Activated T-cell treated with anti-CD3 and anti-CD28 coated beads for 24 hours (primary cell): ENCODE measurements around the gene GPR87.
A peak's percentile ranks its signal among the peaks of the same experiment; 100 is the strongest.

Experiments used
- DNase-seq: peaks from one replicate; pipeline ENCODE4 v3.0.0-alpha.2; 2020; ENCODE audit warnings: low read depth

Gene GPR87

GRCh38 chr3:151282921-151283320 lies 33.7 kb downstream of the GPR87 start:
- no peak for DNase-seq

GRCh38 chr3:151281671-151282324 lies 34.8 kb downstream of the GPR87 start:
- no peak for DNase-seq

- no peak for DNase-seq
Measured at GRCh38 chr3:151278230-151278629, 38.4 kb downstream of the GPR87 start, which contains the start of gene P2RY14. P2RY14 (minus strand) TSS chr3:151278542; CDS start chr3:151214316, 64,226 bp downstream.

DNA sequence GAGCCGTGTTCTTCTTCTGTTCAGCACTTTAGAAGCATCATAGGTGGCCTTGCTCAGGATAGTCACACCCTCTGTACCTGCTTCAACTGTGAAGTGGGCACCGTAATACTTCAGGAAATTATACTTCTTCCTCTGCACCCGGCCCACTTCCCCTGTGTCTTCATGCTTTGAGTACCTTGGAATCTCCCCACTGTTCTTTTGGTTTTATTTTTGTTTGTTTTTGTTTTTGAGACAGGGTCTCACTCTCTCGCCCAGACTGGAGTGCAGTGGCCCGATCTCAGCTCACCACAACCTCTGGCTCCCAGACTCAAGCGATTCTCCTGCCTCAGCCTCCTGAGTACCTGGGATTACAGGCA lies 40.0 kb downstream of the GPR87 start:
- no peak for DNase-seq

GRCh38 chr3:151276038-151276686 lies 40.5 kb downstream of the GPR87 start:
- DNase-seq = no peak

DNA sequence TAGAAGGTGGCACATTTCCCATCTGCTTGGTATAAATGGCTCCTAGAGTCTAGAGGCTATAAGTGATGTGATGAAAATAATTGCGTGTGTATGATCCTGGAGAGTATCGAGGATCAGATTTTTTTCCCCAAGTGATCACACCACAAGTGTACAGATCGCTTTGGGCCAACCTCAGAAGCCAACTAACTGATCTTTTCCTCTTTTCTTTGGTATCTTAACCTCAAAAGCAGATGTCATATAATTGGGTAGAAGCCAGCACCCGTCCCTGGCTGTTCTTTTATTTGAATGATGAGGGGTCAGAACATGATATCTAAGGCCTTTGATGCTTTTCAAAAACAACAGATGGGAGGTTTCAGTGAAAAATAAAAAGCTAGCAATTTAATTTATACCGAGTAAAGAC lies 41.5 kb downstream of the GPR87 start:
- no peak for DNase-seq

DNA sequence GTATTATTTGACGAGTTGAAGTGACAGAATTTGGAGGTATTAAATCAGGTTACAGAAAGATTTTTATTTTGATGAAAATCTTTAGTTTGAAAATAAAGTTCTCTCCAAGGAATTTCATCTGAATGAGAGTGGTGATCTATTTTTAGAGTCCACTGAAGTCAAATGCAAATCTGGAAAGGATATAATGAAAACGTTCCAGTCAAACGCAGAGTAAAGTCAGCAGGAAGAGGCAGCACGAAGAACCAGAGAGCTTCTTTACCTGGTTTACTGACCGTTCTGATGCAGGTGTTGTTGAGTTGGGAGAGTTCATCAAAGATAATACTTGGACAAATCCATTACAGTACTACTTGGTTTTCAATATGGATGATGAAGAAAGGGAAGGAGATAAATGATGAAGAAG lies 47.0 kb downstream of the GPR87 start:
- DNase-seq = no peak

DNA sequence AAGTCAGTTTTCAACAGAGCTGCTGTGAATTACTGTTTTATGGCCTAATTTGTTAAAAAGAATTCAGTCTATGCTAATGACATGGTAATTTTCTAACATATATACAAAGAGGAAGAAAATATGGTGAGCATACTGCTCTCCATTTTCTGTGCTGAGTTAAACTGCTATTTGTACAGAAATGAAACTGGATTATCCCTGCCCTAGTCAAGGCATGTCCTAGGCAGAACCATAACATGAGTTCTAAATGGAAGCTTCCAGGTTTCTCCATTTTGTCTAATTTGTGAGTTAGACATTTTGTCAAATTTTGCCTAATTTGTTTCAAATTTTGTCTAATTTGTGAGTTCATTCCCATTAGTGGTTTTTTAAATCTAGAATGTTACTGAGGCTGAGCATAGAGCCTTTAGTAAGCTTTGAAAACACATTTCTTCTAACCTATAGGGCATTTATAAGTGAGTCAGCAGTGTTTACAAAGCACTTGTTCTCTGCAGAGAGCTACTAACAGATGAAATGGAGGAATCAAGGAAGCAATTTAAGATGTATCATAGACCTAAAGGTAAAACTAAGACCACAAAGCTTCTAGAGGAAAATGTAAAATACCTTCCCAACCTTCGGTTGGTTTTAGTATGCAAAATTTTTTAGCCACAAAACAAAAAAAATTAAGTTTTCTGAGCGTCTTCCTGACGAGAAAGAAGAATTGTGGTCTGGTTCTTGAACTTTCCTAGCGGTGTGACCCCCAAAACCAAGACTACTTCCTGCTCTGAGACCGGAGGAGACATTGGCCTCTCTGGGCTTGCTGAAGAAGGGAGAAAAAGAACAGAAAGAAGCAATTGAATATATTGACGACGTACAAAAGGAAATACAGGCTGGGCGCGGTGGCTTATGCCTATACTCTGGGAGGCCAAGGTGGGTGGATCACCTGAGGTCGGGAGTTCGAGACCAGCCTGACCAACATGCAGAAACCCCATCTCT lies 48.1 kb downstream of the GPR87 start:
- peak; percentile 11 for DNase-seq

DNA sequence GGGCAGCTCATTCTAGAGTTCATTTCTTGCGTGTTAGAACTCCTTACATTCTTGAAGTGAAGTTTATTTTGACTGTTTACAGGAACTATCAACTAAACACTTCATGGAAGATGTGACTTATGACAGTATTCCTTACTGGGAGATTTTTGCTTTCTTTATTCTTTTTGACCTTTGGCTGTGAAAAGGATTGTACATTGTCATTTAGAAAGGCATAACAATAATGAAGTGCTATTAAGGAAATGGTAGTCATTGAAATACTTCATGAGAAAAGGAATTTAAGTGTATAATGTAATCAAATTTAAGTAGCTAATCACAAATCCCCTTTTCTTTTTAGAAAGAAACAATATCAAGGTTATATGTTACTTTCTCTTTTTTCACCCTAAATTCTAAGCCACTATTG lies 49.6 kb downstream of the GPR87 start:
- DNase-seq = no peak

DNA sequence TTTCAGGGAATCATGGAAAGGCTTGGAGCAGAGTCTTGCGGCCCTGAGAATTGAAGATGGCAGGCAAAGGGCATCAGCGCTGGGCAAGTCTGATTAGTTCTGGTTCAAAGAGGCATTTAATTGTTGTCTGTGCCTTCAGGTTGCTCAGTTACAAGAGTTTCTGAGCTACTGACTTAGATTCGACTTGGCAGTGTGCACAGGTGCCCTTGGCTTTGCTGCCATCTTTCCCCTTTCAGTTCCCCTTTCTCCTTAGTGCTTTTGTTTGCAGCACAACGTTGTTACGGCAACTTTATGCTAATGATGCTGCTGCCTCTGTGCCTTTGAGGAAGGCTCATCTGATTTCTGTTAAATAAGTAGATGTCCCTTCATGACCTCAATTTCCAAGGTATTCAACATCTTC lies 50.8 kb downstream of the GPR87 start:
- DNase-seq = no peak

- DNase-seq = no peak
Measured at GRCh38 chr3:151265166-151265565, 51.5 kb downstream of the GPR87 start.

DNA sequence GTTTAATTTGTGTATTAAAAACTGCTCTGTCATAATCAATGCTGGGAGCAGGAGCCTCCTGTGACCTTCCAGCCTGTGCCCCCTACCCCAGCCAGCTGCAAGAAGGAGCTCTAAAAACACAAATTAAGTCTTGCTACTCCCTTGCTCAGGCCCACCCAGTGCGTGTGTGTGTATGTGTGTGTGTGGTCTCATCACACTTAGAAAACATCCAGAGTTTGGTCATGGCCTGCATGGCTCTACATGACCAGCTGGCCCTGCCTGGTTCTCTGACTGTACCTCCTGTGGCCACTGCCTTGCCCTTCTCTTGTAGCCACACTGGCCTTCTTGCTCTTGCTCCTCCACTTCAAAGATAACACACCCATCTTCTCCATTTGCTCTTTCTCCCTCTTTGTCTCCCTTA lies 52.0 kb downstream of the GPR87 start:
- DNase-seq = no peak

GRCh38 chr3:151262871-151263525 lies 53.6 kb downstream of the GPR87 start:
- no peak for DNase-seq

DNA sequence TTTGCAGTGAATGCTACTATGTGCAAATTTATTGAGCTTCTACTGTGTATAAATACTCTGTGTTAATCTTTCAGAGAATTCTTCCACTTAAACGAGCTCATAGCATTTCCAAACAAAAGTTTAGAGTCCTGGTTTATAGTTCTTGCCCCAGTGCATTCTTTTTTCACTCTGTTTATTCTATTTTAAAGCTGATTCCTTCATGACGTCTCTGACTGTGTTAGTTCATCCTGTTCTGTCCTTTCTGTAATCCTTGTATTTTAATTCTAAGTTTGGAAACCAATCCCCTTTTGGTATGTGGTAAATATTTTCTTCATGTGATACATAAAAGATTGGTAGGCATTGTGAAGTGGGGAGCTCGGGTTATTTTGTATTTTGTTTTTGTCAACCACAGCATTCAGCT lies 57.0 kb downstream of the GPR87 start:
- DNase-seq = no peak

DNA sequence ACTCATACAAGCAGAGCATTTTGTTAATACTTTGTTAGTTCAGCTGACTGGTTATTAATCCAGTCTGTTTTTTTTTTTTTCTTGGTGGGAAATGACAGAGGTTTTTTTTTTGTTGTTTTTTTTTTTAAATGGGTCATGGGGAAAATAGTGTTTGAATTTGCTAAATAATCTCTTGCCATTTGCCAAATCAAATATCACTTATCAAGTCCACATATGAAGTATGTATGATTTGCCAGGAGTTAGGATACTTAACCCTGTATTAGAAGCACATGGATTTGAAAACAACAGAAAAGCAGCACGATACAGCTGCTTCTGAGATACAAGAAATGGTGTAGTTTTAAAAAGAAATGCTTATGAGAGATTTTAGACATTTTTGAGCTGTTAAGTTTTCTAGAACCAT lies 59.9 kb downstream of the GPR87 start:
- no peak for DNase-seq

DNA sequence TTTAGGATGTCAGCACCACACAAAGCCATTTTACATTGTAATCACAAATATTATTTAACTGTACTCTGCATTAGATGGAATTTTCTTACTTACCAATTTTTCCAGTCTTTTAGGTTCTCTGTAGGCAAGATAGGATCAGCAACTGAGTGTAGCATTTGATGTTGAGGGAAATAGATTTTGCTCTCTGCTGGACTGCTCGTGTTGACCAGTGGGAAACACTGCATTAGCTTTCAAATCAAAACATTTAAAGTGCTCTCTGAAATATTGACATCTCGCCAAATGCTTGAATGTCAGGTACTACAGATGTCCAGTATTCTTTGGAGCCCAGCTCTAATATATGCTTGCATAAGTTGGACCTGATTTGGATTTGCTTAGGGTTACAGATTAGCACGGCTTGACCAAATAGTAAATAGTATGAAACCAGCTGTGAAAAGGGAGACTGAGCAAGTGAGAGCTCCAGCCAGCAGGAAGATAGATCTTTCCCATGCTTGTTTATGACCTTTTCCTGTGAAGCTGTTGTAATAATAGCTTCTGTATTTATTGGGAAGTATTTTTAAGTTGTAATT lies 67.8 kb downstream of the GPR87 start:
- DNase-seq = no peak
